Stimulated activated CD4-positive, alpha-beta T cell treated with anti-CD3 and anti-CD28 coated beads, Interleukin-12 subunit alpha, Interleukin-12 subunit beta, amount 100 ng/mL, for 24 hours (primary cell): ENCODE measurements around the gene PITPNM3.

ENCODE experiments used
- DNase-seq, 2 experiments: peaks; one replicate each; pipeline ENCODE4 v3.0.0-alpha.2; 2020; ENCODE audit warnings: low read depth in 2 of 2

The PITPNM3 gene

GRCh38 chr17:6551869-6552531, 4.4 kb downstream of the PITPNM3 start:
- no peak for DNase-seq

DNA sequence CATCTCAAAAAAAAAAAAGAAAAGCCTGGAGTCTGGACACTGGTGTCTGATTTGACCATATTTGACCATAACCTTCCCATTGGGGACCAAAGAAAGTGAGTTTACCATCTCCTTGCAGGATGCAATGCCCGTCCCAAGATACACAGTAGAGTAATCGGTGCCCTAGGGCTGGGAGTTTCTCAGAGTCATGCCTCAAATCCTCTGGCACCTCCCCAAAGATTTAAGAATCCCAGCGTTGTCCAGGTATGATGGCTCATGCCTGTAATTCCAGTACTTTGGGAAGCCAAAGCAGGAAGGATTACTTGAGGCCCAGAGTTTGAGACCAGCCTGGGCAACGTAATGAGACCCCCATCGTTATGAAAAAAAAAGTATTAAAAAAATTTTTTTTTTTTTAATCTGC, 5.0 kb downstream of the PITPNM3 start:
- DNase-seq = no peak

DNA sequence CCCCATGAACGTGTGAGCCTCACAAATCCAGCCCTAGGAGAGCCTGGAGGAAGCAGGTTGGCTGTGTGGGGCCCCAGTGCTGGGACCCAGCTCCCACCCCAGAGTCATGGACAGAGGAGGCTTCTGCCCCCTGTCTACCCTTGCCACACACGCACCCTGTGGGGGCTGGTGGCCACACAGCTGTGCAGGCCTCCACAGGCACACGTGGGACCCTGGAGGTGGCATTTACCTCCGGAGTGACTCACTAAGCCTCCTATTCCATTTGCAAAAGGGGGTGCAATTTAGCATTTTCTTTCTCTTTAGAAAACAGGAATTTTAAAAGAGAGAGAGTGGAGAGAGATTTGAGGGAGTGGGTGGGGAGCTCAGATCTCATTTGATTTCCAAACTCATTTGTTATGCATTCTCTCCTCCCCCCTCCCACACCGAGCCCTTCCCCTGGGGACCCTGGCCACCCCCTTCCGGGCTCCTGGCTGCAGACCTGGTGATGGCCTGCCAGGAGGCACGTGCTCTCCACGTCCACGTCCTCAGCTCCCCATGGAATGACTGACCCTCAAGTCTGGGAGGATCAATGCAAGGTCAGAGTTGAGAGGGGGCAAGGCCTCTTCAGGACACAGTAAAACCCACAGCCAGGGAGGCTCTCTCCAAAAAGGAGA, 6.8 kb downstream of the PITPNM3 start:
- no peak for DNase-seq

GRCh38 chr17:6548578-6549330, 7.6 kb downstream of the PITPNM3 start:
- DNase-seq = no peak

GRCh38 chr17:6548034-6548433, 8.3 kb downstream of the PITPNM3 start:
- no peak for DNase-seq

- DNase-seq = no peak
Observed at GRCh38 chr17:6547336-6547735, 9.0 kb downstream of the PITPNM3 start.

- no peak for DNase-seq
Observed at GRCh38 chr17:6546069-6546718, 10.2 kb downstream of the PITPNM3 start.

- DNase-seq = no peak
Observed at GRCh38 chr17:6545291-6545690, 11.1 kb downstream of the PITPNM3 start.

- no peak for DNase-seq
Observed at GRCh38 chr17:6544011-6544370, 12.4 kb downstream of the PITPNM3 start.

DNA sequence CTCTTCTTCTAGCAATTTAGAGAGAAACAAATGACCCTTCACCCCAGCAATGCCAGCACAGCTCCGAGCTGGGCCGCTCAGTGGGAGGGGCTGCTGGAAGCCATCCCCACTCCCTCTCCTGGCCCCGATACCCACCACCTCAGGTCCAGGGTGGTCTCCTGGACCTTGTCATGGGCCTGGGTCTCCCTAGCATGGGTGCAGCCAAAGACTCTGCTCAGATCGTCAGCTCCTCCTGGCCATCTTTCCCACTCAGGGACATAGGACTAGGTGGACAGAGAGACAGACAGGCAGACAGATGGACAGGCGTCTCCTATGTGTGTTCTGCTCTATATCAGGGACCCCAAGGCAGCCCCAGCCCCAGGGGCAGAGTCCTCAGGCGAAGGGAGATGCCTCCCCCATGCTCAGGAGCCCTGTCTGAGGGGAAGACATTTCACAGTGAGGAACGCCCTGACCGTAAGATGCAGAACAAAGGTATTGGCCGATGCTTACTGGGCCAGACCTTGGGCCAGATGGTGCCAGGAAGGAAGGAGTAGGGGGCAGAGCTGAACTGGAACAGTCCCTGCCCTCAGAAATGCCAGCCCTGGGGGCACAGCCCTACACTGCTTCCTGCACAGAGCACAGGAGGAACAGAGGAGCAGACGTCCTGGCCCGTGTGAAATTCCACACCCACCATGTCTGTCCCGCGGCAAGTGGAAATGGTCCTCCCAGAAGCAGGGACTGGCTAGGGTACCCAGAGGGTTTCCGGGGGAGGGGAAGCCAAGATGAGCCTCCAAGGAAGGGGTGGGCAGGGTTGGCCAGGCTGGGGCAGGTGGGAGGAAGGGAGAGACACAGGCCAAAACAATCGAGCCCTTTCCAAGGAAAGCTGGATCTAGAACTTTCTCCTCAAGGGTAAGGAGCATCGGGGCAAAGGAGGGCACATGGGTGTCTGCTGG, 13.0 kb downstream of the PITPNM3 start:
- DNase-seq = no peak

DNA sequence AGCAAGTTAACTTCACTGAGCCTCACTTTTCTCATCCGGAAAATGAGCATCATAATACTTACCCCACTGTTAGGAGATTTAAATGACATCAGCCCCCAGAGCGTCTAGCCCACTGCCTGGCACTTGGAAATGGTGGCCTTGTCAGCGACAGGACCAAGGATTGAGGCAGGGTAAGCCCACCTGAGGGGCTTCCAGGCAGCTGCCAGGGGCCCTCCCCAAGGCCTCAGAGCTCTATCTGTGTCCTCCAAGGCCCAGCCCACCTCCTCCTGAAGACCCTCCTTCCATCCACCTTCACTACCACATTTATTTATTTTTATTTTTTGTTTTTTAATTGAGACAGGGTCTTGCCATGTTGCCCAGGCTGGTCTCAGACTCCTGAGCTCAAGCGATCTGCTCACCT, 13.8 kb downstream of the PITPNM3 start:
- DNase-seq = no peak

GRCh38 chr17:6541886-6542285, 14.5 kb downstream of the PITPNM3 start:
- no peak for DNase-seq

DNA sequence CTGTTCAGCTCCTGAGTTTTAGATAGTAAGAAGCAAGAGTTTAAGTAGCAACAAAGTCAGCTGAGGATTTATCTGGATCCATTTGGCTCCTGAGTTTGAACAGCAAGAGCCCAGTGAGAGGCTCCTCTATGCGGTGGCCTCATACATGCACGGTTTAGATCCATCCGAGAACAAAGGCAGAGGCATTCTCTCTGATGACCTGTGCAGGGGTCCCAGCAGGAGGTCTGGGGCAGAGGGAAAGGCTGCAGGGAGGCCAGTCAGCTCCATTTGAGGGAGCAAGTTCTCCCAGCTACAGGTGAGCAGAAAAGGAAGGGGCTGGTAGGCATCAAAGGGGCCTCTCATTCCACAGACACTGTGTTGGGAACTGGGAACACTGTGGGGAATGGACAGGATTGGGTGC, 16.5 kb downstream of the PITPNM3 start:
- DNase-seq = no peak

- DNase-seq = no peak
Observed at GRCh38 chr17:6536566-6537065, 19.7 kb downstream of the PITPNM3 start.

GRCh38 chr17:6536053-6536452, 20.3 kb downstream of the PITPNM3 start:
- no peak for DNase-seq

DNA sequence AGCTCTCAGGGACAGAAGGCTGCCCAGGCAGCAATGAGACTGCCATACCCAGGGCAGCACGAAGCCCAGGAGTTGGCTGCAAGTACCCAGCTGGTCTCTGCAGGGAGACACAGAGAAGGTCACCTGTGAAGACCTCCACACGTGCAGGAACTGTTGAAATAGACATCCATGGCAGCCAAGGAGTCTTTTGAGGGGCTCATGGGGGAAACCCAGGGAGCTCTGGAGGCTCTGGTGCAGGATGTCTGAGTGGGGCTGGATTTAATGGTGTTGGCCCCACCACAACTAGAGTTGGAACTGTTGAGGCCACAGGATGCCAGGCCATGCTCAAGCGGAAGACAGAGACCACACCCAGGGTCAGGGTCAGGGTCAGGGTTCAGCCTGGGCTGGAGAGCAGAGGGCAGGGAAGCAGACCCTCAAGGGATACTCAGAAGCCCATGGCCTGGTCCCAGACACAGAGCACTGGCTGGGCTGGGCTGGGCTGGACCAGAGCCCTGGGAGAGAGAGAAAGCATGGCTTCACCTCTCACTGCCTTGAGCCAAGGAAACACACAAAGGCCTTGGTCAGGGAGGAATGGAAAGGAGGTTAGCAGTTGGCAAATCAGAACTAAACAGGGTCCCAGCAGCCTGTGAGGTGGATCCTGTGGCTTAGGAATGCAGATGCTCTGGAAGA, 21.4 kb downstream of the PITPNM3 start:
- no peak for DNase-seq

DNA sequence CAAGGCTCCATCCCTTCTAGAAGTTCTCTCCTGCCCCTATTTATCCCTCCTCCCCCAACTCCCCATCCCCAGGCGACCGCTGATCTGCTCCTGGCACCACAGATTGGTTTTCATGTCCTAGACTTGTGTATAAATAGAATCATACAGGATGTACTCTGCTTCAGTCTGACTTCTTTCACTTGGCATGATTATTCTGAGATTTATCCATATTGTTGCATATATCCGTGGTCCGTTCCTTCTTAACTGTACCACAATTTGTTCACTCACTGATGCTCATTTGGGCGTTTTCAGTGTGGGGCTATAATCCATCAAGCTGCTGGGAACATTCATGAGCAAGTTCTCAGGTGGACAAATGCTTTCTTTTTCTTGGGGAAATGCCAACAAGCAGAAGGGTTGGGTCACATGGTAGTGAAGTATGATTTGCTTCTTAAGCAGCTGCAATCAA, 23.9 kb downstream of the PITPNM3 start:
- DNase-seq = no peak

- DNase-seq = no peak
Observed at GRCh38 chr17:6531575-6531974, 24.8 kb downstream of the PITPNM3 start.

DNA sequence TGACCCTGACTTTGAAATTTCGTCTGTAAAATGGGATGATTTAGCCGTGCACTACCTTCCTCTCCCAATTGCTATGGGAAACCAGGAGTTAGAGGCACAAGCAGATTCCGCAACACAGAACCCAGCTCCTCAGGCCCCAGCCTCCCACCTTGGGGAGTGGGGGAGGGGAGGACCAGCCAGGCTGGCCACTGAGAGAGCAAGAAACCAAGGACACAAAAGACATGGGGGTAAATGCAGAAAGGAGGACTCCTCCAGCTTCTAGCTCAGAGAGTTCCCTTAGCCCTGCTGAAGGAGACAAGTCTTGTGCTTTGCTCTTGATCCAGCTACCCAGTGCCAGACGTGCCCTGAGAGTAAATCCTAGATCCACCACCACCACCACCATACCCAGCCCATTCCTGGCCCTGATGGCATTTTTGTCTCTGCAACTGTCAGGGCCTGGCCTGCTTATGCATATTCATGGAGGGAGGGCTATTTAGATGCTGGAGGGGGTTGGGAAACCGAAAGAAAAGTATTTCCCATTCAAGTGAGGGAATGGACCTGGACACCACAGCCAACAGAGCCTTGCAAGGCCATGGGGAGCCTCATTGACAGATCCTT, 25.9 kb downstream of the PITPNM3 start:
- no peak for DNase-seq

- no peak for DNase-seq
Observed at GRCh38 chr17:6528557-6528956, 27.8 kb downstream of the PITPNM3 start.
